Cortex of kidney (tissue), 1 donor: Measurements from ENCODE around the gene BRIX1.
"Not testable (repeated sequence)": the region's sequence is repeated elsewhere in the genome, so short reads cannot be mapped to it uniquely, and the experiment has no call there.

ENCODE experiments used
- DNase-seq: peaks from one replicate; lab custom pipeline; 2025; lab: John Stamatoyannopoulos, UW

The BRIX1 gene

DNA sequence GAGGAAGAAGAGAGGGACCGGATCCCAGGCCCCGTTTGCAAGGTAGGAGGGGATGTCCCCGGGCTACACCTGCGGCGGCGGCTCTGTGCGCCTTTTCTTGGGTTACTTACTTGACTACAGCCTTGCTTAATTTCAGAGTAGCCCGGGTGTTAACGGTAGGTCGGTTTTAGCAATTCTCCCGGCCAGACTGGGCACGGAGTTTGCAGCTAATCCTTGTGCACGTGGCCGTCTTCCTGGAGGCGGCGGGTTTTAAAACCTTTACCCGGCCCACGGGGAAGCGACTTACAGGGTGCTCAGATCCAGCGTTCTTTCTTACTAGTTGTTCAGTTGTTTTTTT lies 313 bp downstream of the BRIX1 start:
- DNase-seq: no peak

DNA sequence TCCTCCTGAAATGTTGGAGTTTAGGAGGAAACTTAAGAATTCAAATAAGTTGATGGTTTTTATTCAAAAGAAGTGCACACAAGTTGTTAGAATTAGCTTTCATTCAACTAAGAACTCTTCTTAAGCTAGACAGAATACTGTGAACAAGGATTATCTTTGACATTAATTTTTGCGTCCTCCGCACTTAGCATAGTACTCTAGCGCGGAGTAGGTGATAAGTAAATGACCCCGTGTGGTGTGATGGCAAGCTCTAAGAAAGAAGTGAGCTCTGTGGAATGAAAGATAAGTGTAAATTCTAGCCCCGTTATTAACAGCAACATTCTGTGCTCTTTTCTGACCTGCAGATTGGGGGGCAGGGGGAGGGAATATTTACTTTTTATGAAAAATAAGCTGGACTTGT lies 1.0 kb downstream of the BRIX1 start:
- DNase-seq: no peak

DNA sequence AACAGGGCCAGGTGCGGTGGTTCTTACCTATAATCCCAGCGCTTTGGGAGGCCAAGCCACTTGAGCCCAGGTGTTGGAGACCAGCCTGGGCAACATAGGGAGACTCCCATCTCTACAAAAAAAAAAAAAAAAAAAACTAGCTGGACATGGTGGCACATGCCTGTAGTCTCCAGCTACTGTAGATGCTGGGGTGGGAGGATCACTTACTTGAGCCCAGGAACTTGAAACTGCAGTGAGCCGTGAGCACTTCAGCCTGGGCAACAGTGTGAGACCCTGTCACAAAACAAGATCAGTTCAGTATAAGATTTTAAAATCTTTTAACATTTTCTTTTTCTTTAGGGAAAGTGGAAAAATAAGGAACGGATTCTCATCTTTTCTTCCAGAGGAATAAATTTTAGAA lies 2.5 kb downstream of the BRIX1 start:
- no peak for DNase-seq

DNA sequence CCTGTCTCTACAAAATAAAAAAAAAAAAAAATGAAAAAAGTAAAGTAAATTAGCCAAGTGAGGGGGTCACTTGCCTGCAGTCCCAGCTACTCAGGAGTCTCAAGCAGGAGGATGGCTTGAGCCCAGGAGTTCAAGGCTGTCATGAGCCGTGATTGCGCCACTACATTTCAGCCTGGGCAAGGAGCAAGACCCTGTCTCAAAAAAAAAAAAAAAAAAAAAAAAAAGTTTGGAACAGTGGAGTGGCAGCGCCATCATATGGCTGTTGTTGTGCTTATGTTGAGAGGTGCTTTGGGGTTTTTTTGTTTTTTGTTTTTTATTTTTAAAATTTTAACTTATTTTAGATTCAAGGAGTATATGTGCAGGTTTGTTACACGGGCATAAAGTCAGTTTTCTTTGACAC lies 3.6 kb downstream of the BRIX1 start:
- no peak for DNase-seq

DNA sequence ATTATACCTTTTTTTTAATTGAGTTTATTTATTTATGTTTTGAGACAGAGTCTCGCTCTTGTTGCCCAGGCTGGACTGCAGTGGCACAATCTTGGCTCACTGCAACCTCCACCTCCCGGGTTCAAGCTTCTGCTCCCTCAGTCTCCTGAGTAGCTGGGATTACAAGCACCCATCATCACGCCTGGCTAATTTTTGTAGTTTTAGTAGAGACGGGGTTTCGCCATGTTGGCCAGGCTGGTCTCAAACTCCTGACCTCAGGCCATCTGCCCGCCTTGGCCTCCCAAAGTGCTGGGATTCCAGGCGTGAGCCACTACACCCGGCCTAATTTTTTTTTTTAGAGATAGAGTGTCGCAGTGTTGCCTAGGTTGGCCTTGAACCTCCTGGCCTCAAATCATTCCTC lies 7.7 kb downstream of the BRIX1 start:
- not testable (repeated sequence) for DNase-seq

DNA sequence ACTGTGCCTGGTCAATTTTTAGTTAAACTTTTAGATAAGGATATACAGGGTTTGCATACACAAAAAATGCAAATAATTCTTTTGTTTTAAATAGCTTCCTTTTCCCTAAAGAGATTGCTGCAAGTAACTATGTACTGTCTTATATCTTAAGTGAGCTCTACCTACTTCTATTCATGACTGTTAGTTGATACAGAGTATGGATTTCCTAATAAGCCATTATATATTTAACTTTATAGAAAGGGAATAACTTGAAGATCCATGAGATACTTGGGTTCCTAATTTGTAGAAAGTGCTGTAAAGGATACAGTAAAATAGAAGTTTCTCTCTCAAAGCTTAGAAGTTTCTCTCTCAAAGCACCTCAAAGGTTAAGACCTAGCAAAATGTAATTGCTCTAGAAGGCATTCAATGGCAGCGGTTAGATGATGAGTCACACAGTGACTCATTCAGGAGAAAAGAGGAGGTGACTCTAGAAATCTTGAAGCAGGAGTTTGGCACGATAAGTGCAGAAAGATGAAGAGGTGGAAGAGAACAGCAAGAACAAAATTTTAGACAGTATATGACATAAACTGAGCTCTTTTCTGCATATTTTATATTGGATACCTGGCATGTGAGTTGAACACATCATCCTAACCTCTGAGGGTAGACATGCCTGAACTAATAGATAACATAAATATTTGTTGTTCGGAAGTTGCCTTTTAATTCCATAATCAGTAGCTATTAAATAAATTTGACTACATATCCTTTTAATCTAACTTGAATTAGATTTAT lies 8.4 kb downstream of the BRIX1 start:
- no peak for DNase-seq

DNA sequence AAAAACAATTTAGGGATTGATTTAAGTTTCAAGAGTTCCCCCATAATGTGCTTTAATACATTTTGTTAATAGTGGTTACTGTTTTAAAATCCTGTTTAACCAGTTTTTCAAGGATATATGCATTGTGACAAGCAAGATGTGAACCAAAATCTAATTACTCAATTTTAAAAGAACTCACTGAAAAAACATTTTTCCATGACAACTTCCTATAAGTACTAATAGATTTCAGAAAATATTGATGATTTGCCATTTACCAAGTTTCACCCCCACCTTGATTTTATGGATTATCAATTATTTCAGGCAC lies 8.9 kb downstream of the BRIX1 start:
- DNase-seq: no peak

DNA sequence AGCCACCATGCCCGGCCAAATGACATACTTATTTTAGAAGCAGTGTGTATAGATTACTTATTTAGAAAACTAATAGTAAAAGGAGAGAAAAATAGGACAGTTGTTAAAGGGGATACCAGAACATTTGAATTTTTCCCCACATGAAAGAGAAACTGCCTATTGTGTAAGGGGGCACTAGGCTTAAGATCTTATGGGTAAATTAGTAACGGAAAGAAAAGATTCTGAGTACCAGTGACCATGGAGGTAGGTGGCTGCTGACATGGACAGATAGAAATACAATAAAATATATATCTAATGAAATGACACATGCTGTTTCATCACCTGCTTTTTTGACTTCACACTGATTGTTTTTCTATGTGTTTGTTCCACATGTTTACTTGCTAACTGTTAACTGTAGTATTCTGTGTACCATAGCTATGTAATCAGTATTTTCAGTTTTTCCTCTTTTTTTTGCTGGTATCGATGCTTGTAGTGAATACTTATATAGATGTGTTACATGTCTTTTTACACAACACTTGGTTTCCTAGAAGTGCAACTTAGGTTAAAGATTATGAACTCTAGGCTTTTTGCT lies 10.9 kb downstream of the BRIX1 start:
- no peak for DNase-seq

DNA sequence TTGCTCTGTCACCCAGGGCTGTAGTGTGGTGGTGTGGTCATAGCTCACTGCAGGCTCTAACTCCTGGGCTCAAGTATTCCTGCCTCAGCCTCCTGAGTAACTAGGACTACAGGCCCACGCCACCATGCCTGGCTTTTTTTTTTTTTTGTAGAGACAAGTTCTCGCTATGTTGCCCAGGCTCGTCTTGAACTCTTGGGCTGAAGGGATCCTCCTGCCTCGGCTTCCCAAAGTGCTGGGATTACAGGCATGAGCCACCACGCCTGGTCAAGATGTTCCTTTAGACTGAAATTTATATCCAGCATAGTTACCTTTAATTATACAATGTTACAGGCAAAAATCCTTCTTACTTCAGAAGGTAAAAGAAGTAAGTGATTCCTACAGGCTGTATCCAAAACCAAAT lies 12.3 kb downstream of the BRIX1 start:
- no peak for DNase-seq

DNA sequence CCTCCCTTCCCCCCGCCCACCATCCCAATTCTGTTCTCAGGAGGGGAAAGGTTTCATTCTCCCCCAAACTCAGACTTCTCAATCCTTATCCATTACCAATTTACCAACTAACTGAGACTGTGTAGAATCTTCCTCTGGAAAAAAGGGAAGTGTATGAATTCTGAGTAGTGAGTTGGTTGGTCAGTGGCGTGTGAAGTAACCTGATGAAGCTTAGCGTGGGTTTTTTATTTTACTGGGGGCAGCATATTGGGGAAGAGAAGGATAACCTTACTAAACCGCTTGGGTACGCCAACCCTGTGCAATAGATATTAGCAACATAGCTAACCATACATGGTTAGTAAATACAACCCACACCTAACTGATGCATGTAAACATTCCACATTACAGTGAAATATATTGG lies 12.8 kb downstream of the BRIX1 start:
- no peak for DNase-seq

DNA sequence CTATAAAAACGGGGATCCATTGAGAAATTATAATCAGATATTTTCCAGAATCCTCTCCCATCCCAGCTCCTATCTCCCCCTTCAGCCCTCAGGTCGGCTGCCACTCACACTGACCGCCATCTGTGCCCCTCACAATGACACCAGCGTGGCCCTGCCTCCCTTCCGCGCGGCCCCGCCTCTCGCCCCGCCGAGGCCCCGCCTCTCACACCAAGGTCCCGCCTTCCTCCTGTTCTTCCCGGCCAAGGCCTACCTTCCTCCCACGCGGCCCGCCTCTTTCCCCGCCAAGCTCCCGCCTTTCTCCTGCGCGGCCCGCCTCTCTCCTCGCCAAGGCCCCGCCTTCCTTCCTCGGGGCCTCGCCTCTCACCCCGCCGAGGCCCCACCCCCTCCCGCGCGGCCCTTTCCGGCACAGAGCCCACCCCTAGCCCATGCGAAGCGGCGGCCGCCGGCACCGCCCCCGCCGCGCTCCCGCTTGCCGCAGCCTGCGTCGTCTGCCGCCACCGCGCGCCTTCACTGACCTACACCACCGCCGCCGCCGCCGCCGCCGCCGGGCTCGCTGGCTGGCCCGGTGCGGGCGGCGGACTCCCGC lies 13.7 kb downstream of the BRIX1 start, which contains the start of gene DNAJC21:
Gene DNAJC21 (plus strand): TSS at position 426 of the 586 bp plus-strand sequence. CDS start 261 bp downstream, outside the sequence.
- DNase-seq: peak; percentile 63

DNA sequence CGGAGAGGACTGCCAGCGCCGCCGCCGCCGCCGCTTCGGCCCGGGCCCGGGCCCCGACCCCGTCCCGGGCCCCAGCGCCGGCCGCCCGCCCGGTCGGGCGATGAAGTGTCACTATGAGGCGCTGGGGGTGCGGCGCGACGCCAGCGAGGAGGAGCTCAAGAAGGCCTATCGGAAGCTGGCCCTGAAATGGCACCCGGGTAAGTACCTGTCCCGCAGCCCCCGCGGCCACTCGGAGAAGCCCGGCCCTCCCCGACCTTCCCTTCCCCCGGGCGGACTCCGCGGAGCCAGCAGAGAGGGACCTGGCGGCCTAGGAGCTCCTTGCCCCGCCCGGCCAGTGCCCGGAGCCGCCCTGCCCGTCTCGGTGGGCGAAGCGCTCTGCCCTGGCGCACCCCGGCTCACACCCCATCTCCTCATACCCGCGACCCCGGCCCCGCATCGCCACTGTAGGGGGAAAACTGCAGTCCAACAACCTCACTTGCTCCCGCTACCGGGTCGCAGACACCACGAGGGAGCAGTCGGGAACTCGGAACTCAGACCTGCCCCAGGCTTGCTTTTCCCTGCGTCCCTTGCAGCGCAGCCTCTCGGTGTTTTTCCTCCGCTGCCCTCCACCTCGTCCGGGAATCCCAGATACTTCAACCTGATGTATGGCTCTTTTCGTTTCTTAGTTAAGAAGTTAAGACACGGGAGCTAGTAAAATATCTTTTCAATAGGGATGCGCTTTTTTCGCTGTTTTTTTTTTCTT lies 14.4 kb downstream of the BRIX1 start:
- peak; percentile 13 for DNase-seq

DNA sequence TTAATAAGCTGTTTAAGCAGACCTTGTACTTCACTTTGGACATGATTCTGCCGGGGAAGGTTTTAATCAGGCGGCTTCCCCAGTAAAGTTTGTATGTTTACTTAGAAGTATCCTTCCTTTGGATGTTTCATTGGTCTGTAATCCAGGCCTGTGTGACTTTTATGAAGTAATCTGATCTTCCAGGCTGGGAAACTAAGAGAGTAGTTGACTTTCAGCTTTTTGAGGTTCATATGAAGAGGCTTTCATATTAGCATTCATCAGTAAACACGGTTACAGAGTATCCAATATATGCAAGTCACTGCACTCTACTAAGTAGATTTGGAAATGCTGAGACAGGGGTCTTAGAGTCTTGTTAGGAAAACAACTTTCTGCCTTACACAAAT lies 14.9 kb downstream of the BRIX1 start:
- DNase-seq: no peak

DNA sequence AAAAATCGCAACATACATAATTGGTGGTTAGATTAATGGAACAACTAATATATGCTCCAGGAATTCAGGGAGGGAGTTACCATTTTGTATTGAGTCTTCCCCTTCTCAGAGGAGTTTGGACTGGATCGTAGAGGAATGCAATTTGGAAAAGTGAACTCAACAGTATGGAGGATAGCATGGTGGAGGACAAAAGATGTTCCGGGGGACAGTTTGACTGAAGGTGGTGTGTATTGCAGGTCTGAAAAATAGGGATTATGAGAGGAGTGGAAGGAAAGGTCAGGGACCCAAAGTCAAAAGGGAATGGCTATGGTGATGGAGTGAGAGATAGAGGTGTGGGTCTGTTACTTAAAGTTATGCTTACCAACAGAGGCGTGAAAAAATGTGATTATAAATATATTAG lies 15.4 kb downstream of the BRIX1 start:
- no peak for DNase-seq

DNA sequence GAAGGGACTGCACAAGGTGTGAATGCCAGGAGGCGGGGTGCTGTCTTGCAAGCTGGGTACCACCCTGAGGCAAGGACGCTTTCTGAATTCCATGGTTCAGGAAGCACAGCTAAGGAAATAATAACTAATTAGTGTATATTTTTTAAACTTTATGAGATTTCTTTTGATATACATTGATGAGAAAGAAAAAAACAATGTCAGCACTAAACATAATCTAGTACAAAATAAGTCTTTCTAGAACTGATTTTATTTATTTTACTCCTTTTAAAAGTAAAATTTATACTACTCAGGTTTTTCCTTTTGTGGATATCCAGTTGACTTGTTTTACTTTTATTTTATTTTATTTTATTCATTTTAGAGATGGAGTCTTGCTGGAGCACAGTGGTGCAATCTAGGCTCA lies 17.4 kb downstream of the BRIX1 start:
- no peak for DNase-seq

DNA sequence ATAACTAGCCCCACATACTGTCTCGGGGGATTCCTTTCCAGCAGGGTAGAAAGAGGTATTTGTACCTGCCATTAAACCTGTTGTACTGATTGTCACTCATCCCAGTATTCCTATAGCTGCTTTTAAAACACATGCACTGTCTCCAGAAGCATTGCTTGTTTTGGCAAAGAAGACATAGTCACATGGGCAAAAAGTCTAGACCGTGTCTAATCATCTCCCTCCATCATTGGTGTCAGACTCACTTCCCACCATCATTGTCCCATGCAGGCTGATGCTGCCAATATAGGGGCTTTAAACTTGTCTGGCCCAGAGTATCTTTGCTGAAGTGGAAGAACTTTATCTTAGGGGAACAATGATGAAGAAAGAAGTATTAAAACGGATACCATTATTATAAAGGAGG lies 26.4 kb downstream of the BRIX1 start:
- DNase-seq: no peak

DNA sequence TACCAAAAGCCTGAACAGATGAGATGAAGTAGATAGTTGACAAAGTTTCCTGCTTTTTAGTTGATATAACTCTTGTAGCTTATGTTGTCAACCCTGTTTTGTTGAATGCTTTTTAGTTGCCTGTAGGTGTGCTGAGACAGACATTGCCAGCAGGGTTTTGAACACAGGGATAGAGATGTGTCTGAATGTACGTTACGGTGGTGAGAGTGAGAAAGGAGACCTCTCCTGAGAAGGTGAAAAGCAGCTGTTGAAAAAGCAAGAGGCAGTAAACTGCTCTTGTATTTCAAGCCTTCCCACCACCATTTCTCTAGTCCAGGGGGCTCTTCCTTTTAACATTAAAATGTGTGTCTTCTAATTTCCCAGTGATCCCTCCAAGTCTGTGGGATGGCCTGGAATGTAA lies 28.5 kb downstream of the BRIX1 start:
- DNase-seq: no peak

DNA sequence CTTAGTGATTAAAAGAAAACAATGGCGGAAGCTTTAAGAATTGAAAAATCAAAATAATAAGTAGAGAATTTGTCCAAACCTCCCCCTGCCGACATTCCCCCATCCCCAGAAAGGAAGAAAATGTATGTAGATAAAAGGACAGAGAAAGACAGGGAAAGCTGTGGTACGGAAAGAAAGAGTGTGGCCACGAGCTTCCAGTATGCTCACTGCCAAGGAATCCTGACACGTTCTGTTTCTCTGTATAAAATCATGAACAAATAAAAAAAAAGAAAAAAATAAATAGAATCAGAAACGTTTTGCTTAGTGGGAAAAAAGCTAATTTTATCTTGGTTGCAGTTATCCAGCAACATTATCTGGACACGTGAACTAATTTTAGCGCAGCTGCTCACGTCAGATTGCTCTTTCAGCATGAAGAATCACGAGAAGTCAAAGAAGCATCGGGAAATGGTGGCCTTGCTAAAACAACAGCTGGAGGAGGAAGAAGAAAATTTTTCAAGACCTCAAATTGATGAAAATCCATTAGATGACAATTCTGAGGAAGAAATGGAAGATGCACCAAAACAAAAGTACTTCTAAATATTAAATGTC lies 29.0 kb downstream of the BRIX1 start:
- DNase-seq: no peak

DNA sequence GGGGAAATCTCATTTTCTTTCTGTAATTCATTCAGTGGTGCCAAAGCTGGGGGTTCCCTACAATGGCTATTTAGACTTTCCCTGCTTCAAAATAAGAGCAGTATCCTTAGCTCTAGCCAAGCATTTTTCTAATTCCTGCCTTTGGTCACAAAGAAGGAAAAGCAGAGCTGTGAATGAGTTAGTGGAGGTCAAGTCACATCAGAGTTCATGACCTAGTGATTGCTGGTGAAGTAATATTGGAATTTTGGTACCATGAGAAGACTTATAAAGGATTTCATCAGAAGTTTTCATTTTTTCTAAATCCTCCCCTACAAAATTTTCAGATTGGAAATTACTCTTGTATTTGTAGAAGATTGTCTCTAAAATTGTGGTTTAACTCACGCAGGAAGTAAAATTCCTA lies 41.8 kb downstream of the BRIX1 start:
- no peak for DNase-seq

DNA sequence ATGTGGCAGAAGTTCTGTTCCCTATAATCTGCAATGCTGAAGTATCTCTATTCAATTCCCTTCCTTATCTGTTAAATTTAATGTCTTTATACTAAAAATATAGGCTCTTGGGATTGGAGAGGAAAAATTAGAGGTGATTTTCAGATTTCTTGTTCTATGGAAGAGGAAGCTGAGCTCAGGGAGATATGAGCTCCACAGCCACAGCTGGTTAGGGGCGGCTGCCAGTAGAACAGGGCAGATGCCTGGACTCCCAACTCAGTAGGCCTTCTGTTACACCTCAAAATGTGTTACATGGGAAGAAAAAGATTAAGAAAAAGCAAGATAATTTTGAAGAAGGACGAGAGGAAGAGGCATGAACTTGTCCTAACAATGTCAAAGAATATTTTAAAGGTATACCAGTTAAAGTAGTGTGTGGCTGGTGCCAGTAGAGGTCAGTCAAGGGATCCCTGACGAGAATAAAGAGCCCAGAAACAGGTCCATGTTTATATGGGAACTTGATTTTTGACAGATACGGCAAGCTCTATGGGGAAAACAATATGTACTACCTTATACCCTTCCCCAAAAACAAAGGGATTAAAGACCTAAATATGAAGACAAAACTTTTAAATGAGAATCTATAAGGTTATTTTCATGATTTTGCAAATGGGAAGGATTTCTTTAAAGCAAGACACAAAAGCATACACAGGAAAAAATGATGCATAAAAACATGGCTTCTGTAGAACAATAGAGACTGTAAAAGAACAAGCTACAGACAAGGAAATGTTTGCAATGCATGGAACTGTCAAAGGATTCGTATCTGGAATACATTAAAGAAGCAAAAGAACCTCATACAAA lies 42.6 kb downstream of the BRIX1 start:
- DNase-seq: no peak

DNA sequence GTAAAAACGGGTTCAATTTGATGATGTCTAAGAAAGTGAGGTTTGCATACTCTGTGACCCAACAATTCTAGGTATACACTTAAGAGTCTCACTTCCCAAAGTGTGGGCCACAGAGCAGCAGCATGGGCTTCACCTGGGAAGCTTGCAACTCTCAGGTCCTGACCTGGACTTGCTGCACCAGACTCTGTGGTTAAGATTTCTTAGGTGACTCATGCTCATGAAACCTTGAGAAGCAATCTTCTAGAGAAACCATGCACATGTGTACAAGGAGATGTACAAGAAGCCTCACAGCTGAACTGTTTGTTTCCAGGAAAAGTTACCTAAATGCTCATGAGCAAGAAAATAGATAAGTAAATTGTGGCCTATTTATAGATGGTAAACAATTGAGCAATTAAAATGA lies 43.8 kb downstream of the BRIX1 start:
- DNase-seq: no peak

DNA sequence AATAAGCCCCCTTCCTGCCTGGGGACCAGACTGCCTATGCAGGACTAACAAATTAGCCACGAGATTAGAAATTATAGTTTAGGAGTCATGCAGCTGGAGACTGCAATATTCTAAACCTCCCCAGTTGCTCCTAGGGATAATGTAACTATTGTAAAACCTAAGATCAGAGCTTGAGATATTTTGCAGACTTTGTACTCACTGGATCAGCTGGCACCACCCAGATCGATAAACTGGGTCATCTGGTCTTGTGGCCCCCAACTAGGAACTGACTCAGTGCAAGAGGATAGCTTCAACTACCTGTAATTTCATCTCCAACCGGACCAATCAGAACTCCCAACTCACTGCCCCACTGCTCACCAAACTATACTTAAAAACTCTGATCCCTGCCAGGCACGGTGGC lies 52.0 kb downstream of the BRIX1 start:
- DNase-seq: no peak
